ENCODE results near the gene GUK1. TPM values are rescaled to one million over a fixed set of nuclear protein-coding genes. Genes with fewer than 3 reads are reported as not detected.

The GUK1 gene
- total RNA-seq, 4 donors from 2014 or later, result 384 to 510 (median 421) TPM

DNA sequence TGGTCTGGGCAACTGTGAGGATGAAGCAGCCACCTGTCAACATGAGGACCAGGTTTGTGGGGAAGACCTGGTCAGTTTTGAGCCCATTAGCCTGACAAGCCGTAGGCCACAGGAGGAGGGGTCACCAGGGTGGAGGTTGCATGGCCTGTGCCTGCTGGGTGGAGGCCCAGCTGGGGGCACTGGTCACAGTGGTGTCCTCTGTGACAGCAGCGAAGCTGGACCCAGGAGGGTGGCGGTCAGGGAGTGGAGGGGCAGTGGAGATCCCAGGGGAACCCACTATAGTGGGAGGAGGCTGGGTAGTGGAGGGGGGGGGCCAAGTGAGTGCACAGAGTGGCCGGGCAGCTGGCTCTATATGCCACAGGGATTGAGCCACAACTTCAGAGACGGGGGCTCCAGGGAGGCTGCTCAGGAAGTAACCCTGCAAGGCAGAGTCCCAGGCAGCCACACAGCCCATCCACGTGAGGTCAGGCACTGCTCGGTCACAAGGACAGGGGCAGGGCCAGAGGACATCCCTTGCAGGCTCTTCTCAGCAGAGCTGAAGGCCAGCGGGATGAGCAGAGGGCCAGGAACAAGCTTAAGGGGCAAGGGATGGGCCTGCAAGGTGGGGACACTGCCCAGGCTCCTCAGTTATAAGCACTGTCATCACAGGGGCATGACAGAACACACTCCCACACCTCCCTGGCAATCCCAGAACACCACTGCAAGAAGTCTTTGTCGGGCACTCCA, 34.6 kb upstream of the GUK1 start:
- Histone ChIP-seq H3K27me3 (no peaks in the 10 kb centered on the region), H3K4me3 (no peak overlapping the region), H3K27ac (no peak overlapping the region), H3K4me1 (peaks cover 51% of the 10 kb centered on the region), H3K36me3 (peaks cover 22% of the 10 kb centered on the region), H3K9me3 (no peaks in the 10 kb centered on the region)
- WGBS, result 90% methylated on average over 2 of the region's 9 CpGs
- DNase-seq (ENCODE audit: low spot score in 2 of 2), result no peak
- TF ChIP-seq POLR2A (IDR thresholded peaks at IDR 0.05), result no peak
- TF ChIP-seq EP300 (IDR thresholded peaks at IDR 0.05), result no peak
- TF ChIP-seq POLR2AphosphoS5 (IDR thresholded peaks at IDR 0.05), result no peak
- TF ChIP-seq, protein P1, sequence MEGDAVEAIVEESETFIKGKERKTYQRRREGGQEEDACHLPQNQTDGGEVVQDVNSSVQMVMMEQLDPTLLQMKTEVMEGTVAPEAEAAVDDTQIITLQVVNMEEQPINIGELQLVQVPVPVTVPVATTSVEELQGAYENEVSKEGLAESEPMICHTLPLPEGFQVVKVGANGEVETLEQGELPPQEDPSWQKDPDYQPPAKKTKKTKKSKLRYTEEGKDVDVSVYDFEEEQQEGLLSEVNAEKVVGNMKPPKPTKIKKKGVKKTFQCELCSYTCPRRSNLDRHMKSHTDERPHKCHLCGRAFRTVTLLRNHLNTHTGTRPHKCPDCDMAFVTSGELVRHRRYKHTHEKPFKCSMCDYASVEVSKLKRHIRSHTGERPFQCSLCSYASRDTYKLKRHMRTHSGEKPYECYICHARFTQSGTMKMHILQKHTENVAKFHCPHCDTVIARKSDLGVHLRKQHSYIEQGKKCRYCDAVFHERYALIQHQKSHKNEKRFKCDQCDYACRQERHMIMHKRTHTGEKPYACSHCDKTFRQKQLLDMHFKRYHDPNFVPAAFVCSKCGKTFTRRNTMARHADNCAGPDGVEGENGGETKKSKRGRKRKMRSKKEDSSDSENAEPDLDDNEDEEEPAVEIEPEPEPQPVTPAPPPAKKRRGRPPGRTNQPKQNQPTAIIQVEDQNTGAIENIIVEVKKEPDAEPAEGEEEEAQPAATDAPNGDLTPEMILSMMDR (IDR thresholded peaks at IDR 0.05), result no peak

DNA sequence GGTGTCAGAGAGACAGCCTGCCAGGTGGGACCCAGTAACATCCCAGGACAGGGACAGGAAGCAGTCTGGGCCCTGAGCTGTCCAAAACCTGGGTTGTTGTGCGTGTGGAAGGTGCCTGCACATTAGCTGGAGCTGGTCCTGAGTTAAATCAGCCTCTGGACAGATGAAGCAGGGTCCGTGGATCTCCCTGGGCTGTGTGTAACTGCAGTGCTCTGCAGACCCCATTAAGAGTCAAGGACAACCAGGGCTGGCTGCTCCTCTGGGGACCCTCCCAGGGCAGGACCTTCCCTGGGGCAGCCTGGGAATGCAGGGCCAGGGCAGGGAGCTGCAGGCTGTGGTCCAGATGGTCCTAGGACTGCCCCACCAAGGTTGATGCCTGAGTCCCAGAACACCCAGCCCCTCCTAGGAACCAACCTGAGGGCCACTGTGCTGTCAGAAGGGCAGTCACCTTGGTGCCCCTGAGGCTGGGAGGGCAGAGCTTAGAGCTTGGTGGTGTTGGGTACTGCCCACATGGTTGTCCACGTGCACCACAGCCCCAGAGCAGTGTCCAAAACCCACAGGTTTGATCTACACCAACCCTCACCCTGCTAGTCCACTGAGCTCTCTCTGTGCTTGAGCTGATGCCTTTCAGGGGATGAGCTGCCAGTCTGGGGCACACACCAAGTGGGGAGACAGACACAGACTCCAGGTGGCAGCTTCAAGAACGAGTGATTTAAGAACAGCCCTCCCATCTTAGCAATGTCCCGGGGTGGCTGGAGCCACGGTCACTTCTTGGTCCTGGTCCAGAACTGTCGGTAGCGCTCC, 33.9 kb upstream of the GUK1 start:
- WGBS, result no CpG with 5 or more reads among the region's 8 CpGs
- no peaks in the 10 kb centered on the region for H3K27me3 ChIP-seq
- H3K36me3 ChIP-seq, result peaks cover 22% of the 10 kb centered on the region
- no peak for TF ChIP-seq POLR2AphosphoS5 (IDR thresholded peaks at IDR 0.05)
- TF ChIP-seq, protein P1 (IDR thresholded peaks at IDR 0.05), result no peak
- no peak for TF ChIP-seq POLR2A (IDR thresholded peaks at IDR 0.05)
- no peak for TF ChIP-seq EP300 (IDR thresholded peaks at IDR 0.05)
- no peaks in the 10 kb centered on the region for H3K9me3 ChIP-seq
- peaks cover 48% of the 10 kb centered on the region for H3K4me1 ChIP-seq
- H3K4me3 ChIP-seq, result no peak overlapping the region
- no peak for DNase-seq (ENCODE audit: low spot score in 2 of 2)
- H3K27ac ChIP-seq, result no peak overlapping the region

DNA sequence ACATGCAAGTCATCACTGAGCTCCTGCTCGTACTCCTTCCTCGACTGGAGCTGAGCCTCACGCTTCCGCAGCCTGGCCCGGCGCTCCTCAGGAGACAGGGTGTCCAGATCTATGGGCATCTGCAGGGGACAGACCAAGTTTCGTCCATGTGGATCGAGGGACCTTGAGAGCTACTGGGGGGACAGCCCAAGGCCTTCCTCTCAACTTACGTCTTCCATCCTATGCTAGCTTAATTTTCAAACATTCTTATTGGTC, 33.4 kb upstream of the GUK1 start:
- H3K4me1 ChIP-seq, result peaks cover 44% of the 10 kb centered on the region
- peaks cover 22% of the 10 kb centered on the region for H3K36me3 ChIP-seq
- no peak overlapping the region for H3K27ac ChIP-seq
- H3K27me3 ChIP-seq, result no peaks in the 10 kb centered on the region
- H3K9me3 ChIP-seq, result no peaks in the 10 kb centered on the region
- H3K4me3 ChIP-seq, result no peak overlapping the region
- DNase-seq (ENCODE audit: low spot score in 2 of 2), result no peak
- no peak for TF ChIP-seq EP300 (IDR thresholded peaks at IDR 0.05)
- TF ChIP-seq POLR2A (IDR thresholded peaks at IDR 0.05), result no peak
- no peak for TF ChIP-seq POLR2AphosphoS5 (IDR thresholded peaks at IDR 0.05)
- TF ChIP-seq, protein P1 (IDR thresholded peaks at IDR 0.05), result no peak
- WGBS, result 91% methylated on average over 9 of the region's 9 CpGs

DNA sequence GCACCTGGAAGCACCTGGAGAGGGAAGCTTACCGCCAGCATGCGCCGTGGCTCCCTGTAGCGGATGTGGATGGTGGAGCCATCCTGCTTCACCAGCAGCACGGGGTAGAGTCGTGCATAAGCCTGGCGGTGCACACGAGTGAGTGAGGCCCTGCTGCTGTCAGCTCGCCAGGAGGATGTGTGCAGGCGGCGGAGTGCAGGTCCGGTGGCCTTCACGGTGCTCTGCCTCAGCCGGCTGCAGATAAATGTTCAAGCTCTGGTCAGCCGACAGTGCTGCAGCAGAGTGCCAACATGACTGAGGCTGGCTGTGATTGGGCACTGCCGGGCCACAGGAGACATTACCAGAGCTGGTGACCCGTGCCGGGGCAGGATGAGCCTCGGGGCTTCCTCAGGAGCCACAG, 32.4 kb upstream of the GUK1 start:
- WGBS, result 85% methylated on average over 16 of the region's 19 CpGs
- Histone ChIP-seq H3K27ac (no peak overlapping the region), H3K27me3 (no peaks in the 10 kb centered on the region), H3K36me3 (peaks cover 22% of the 10 kb centered on the region), H3K4me1 (peaks cover 35% of the 10 kb centered on the region), H3K9me3 (no peaks in the 10 kb centered on the region), H3K4me3 (no peak overlapping the region)
- no peak for DNase-seq (ENCODE audit: low spot score in 2 of 2)
- TF ChIP-seq POLR2AphosphoS5 (IDR thresholded peaks at IDR 0.05), result no peak
- TF ChIP-seq POLR2A (IDR thresholded peaks at IDR 0.05), result no peak
- TF ChIP-seq, protein P1 (IDR thresholded peaks at IDR 0.05), result no peak
- TF ChIP-seq EP300 (IDR thresholded peaks at IDR 0.05), result no peak

DNA sequence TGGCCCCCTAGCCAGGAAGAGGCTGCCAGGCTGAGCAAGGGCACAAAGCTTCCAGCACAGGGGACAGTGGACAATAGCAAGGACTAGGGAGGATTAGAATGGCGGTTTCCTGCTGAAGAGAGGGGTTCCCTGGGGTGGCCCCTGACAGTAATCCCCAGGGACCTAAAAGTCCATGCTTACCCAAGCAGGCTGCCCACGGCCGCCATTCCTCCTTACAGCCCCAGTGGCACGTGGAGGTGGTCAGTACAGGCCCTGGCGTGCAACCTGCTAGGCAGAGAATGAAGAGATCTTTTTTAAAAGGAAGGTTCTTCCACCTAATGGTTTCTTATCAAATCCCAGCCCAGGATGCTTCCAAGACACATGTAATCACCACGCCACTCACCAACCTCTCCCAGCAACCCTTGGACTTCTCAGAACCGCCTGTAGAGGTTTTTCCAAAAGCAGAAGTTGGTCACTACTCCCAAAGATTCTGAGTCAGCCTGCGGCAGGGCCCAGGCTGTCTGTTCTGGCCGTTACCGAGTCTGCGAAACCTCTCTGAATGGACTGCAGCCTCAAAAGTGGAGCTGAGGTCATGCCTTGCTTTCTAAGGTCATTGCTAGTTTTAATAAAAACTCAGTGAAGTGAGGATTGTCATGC, 31.9 kb upstream of the GUK1 start:
- no peak for DNase-seq (ENCODE audit: low spot score in 2 of 2)
- 79% methylated on average over 11 of the region's 11 CpGs for WGBS
- H3K9me3 ChIP-seq, result no peaks in the 10 kb centered on the region
- peaks cover 22% of the 10 kb centered on the region for H3K36me3 ChIP-seq
- TF ChIP-seq, protein P1 (IDR thresholded peaks at IDR 0.05), result no peak
- no peak for TF ChIP-seq POLR2A (IDR thresholded peaks at IDR 0.05)
- TF ChIP-seq POLR2AphosphoS5 (IDR thresholded peaks at IDR 0.05), result no peak
- no peak for TF ChIP-seq EP300 (IDR thresholded peaks at IDR 0.05)
- H3K27ac ChIP-seq, result peak overlapping the region; percentile 89
- no peaks in the 10 kb centered on the region for H3K27me3 ChIP-seq
- H3K4me1 ChIP-seq, result peaks cover 34% of the 10 kb centered on the region
- peak overlapping the region; percentile 97 for H3K4me3 ChIP-seq

All from suprapubic skin (tissue), 4 donors.